ENCODE results near the gene THRA. TPM values are rescaled to one million over a fixed set of nuclear protein-coding genes. Genes with fewer than 3 reads are reported as not detected.

Gene THRA
- total RNA-seq, 4 donors from 2014 or later, result 32.6 to 69.9 (median 48.9) TPM

DNA sequence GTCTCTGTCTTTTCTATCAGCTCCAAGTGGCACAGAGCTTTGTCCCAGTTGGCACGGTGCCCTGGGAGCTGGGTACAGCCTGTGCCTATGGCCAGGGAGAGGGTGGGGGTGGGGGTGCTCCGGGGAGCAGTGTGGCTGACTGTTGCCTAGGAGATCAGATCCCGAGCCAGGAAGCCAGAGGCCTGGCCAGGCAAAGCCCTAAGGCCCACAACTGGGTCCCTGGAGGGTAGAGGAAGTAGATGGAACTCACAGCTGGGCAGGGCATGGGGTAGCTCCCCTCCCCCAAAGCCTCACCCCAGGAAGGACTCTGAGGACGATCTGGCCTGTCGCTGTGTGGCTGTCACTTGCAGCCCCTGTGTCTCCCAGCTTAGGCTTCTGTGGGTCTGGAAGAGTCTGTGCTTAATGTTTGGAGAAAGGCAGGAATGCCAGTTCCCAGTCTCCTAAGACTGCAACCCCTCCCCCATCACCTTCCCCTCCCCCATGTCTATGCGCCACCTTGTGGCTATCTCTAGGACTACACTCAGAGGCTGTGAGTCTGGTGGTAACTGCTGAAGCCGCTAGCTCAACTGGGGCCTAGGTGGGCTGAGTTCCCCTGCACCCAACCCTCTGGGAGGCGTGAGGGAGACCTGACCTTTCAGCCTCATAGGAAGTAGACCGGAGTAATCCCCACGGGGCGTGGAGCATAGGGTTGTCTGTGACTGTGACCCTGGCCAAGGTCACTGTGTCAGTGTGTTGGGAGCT, 12.6 kb downstream of the THRA start:
- H3K36me3 ChIP-seq, result peaks cover 42% of the 10 kb centered on the region
- H3K27ac ChIP-seq, result peak overlapping the region; percentile 91
- no peaks in the 10 kb centered on the region for H3K9me3 ChIP-seq
- 8% methylated on average over 5 of the region's 11 CpGs for WGBS
- H3K27me3 ChIP-seq, result no peaks in the 10 kb centered on the region
- H3K4me3 ChIP-seq, result peak overlapping the region; percentile 22
- peak in 1 of 2 donors; percentile 90 for DNase-seq (ENCODE audit: low spot score in 2 of 2)
- H3K4me1 ChIP-seq, result peaks cover 65% of the 10 kb centered on the region
- TF ChIP-seq, protein P1, sequence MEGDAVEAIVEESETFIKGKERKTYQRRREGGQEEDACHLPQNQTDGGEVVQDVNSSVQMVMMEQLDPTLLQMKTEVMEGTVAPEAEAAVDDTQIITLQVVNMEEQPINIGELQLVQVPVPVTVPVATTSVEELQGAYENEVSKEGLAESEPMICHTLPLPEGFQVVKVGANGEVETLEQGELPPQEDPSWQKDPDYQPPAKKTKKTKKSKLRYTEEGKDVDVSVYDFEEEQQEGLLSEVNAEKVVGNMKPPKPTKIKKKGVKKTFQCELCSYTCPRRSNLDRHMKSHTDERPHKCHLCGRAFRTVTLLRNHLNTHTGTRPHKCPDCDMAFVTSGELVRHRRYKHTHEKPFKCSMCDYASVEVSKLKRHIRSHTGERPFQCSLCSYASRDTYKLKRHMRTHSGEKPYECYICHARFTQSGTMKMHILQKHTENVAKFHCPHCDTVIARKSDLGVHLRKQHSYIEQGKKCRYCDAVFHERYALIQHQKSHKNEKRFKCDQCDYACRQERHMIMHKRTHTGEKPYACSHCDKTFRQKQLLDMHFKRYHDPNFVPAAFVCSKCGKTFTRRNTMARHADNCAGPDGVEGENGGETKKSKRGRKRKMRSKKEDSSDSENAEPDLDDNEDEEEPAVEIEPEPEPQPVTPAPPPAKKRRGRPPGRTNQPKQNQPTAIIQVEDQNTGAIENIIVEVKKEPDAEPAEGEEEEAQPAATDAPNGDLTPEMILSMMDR (IDR thresholded peaks at IDR 0.05), result peak; percentile 87 to 88
- TF ChIP-seq POLR2AphosphoS5 (IDR thresholded peaks at IDR 0.05) (peak in 1 of 3 donors; percentile 13), POLR2A (IDR thresholded peaks at IDR 0.05) (no peak)

- H3K27me3 ChIP-seq, result no peaks in the 10 kb centered on the region
- peaks cover 45% of the 10 kb centered on the region for H3K36me3 ChIP-seq
- H3K9me3 ChIP-seq, result no peaks in the 10 kb centered on the region
- H3K27ac ChIP-seq, result peak overlapping the region; percentile 91
- TF ChIP-seq POLR2AphosphoS5 (IDR thresholded peaks at IDR 0.05), result no peak
- no peak for TF ChIP-seq EP300 (IDR thresholded peaks at IDR 0.05)
- no peak for TF ChIP-seq POLR2A (IDR thresholded peaks at IDR 0.05)
- TF ChIP-seq, protein P1 (IDR thresholded peaks at IDR 0.05), result no peak
- H3K4me3 ChIP-seq, result peak overlapping the region; percentile 22
- WGBS, result 43% methylated on average over 8 of the region's 8 CpGs
- peaks cover 58% of the 10 kb centered on the region for H3K4me1 ChIP-seq
- no peak for DNase-seq (ENCODE audit: low spot score in 2 of 2)
Measured at GRCh38 chr17:40075942-40076498, 13.3 kb downstream of the THRA start.

GRCh38 chr17:40076591-40076990, 13.8 kb downstream of the THRA start:
- Histone ChIP-seq H3K9me3 (no peaks in the 10 kb centered on the region), H3K27me3 (no peaks in the 10 kb centered on the region), H3K4me3 (no peak overlapping the region), H3K4me1 (peaks cover 53% of the 10 kb centered on the region), H3K36me3 (peaks cover 47% of the 10 kb centered on the region), H3K27ac (peak overlapping the region; percentile 91)
- DNase-seq (ENCODE audit: low spot score in 2 of 2), result no peak
- no peak for TF ChIP-seq EP300 (IDR thresholded peaks at IDR 0.05)
- no peak for TF ChIP-seq POLR2A (IDR thresholded peaks at IDR 0.05)
- TF ChIP-seq, protein P1 (IDR thresholded peaks at IDR 0.05), result no peak
- no peak for TF ChIP-seq POLR2AphosphoS5 (IDR thresholded peaks at IDR 0.05)
- 89% methylated on average over 7 of the region's 7 CpGs for WGBS

DNA sequence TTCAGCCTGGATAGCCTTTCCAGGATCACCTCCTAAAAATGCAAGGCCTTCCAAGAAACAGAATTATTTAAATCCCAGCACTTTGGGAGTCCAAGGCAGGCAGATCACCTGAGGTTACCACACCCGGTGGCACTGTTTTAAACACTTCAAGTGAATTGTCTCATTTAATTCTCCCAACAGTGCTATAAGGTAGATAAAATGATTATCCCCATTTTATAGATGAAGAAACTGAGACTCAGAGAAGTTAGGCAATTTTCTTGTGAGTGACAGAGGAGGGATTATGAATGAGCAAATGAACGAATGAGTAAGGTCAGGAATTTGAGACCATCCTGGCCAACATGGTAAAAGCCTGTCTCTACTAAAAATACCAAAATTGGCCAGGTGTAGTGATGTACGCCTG, 16.8 kb downstream of the THRA start:
- WGBS, result 90% methylated on average over 3 of the region's 3 CpGs
- DNase-seq (ENCODE audit: low spot score in 2 of 2), result no peak
- no peaks in the 10 kb centered on the region for H3K27me3 ChIP-seq
- TF ChIP-seq POLR2A (IDR thresholded peaks at IDR 0.05) (no peak), EP300 (IDR thresholded peaks at IDR 0.05) (no peak), POLR2AphosphoS5 (IDR thresholded peaks at IDR 0.05) (no peak)
- TF ChIP-seq, protein P1 (IDR thresholded peaks at IDR 0.05), result no peak
- no peak overlapping the region for H3K4me3 ChIP-seq
- peaks cover 23% of the 10 kb centered on the region for H3K4me1 ChIP-seq
- no peak overlapping the region for H3K27ac ChIP-seq
- H3K9me3 ChIP-seq, result no peaks in the 10 kb centered on the region
- H3K36me3 ChIP-seq, result peaks cover 55% of the 10 kb centered on the region

DNA sequence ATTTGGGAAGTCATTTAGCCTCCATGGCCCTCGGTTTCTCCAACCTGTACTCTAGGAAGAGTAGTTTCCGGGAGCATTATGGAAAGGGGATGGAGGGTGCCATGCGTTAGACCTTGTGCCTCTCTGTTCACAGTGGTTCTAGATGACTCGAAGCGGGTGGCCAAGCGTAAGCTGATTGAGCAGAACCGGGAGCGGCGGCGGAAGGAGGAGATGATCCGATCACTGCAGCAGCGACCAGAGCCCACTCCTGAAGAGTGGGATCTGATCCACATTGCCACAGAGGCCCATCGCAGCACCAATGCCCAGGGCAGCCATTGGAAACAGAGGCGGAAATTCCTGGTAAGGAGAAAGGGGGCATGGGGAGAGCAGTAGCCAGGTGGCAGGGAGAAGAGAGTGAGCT, 21.7 kb downstream of the THRA start:
- Histone ChIP-seq H3K4me1 (no peaks in the 10 kb centered on the region), H3K27ac (no peak overlapping the region), H3K4me3 (no peak overlapping the region), H3K36me3 (peaks cover 74% of the 10 kb centered on the region), H3K9me3 (no peaks in the 10 kb centered on the region), H3K27me3 (no peaks in the 10 kb centered on the region)
- no peak for TF ChIP-seq EP300 (IDR thresholded peaks at IDR 0.05)
- TF ChIP-seq, protein P1 (IDR thresholded peaks at IDR 0.05), result no peak
- no peak for TF ChIP-seq POLR2A (IDR thresholded peaks at IDR 0.05)
- TF ChIP-seq POLR2AphosphoS5 (IDR thresholded peaks at IDR 0.05), result no peak
- DNase-seq (ENCODE audit: low spot score in 2 of 2), result no peak
- WGBS, result 95% methylated on average over 14 of the region's 14 CpGs

All from suprapubic skin (tissue), 4 donors.